Measurements from ENCODE around the gene ZNF341. TPM values are rescaled to one million over a fixed set of nuclear protein-coding genes. Genes with fewer than 3 reads are reported as not detected.

Gene ZNF341
- polyA plus RNA-seq, 1 donor (not counting 4 experiments of a cell fraction or from before 2014, with no cell fraction given), result 1.7 TPM

GRCh38 chr20:33783818-33784217 is 52.0 kb downstream of the ZNF341 start:
- no peaks in the 10 kb centered on the region for H3K9me3 ChIP-seq (ENCODE audit: control insufficient read depth, low read depth, low read length)
- H3K9ac ChIP-seq (ENCODE audit: control insufficient read depth, extremely low read depth, insufficient read depth, low read length), result no peak overlapping the region
- H3K4me3 ChIP-seq (ENCODE audit: control insufficient read depth in 2 of 3, extremely low read depth in 1 of 3, insufficient read depth in 2 of 3, low read depth in 1 of 3, low read length in 3 of 3), result no peak overlapping the region
- no peaks in the 10 kb centered on the region for H4K20me1 ChIP-seq (ENCODE audit: control insufficient read depth, extremely low read depth, insufficient read depth, low read length)
- DNase-seq (ENCODE audit: low read depth, low spot score) (no peak), FAIRE-seq (no peak)
- no peaks in the 10 kb centered on the region for H3K36me3 ChIP-seq (ENCODE audit: control insufficient read depth in 2 of 2, extremely low read depth in 1 of 2, insufficient read depth in 2 of 2, low read length in 2 of 2)
- no peak overlapping the region for H2AFZ ChIP-seq (ENCODE audit: control insufficient read depth, low read length)
- TF ChIP-seq EZH2 (IDR thresholded peaks at IDR 0.05; ENCODE audit: low read length) (no peak), CTCF (optimal IDR thresholded peaks at IDR 0.05 in 1 of 3, IDR thresholded peaks at IDR 0.05 in 1 of 3, conservative IDR thresholded peaks at IDR 0.05 in 1 of 3; ENCODE audit: extremely low read depth in 1 of 3, insufficient read depth in 2 of 3, low read length in 3 of 3) (no peak)
- no peak overlapping the region for H3K27ac ChIP-seq (ENCODE audit: control insufficient read depth, insufficient read depth, low read length)
- no peaks in the 10 kb centered on the region for H3K9me1 ChIP-seq (ENCODE audit: control insufficient read depth, extremely low read depth, insufficient read depth, low read length)
- no peak overlapping the region for H3K4me2 ChIP-seq (ENCODE audit: control insufficient read depth, extremely low read depth, insufficient read depth, low read depth, low read length)
- H3K4me1 ChIP-seq (ENCODE audit: control insufficient read depth, extremely low read depth, insufficient read depth, low read length), result peaks cover 2% of the 10 kb centered on the region
- no peaks in the 10 kb centered on the region for H3K27me3 ChIP-seq (ENCODE audit: control insufficient read depth, extremely low read depth, insufficient read depth, low read length)
- dilution Hi-C loops (cut with MboI; ENCODE audit: extremely low pct_ligation_motif_present, low sequenced_read_pairs), result no loop called here
- no peaks in the 10 kb centered on the region for H3K79me2 ChIP-seq (ENCODE audit: control insufficient read depth, insufficient read depth, low read length)

GRCh38 chr20:33784225-33784624 is 52.4 kb downstream of the ZNF341 start:
- Histone ChIP-seq H3K36me3 (ENCODE audit: control insufficient read depth in 2 of 2, extremely low read depth in 1 of 2, insufficient read depth in 2 of 2, low read length in 2 of 2) (no peaks in the 10 kb centered on the region), H3K27ac (ENCODE audit: control insufficient read depth, insufficient read depth, low read length) (no peak overlapping the region), H3K4me3 (ENCODE audit: control insufficient read depth in 2 of 3, extremely low read depth in 1 of 3, insufficient read depth in 2 of 3, low read depth in 1 of 3, low read length in 3 of 3) (no peak overlapping the region), H2AFZ (ENCODE audit: control insufficient read depth, low read length) (no peak overlapping the region), H3K9me3 (ENCODE audit: control insufficient read depth, low read depth, low read length) (no peaks in the 10 kb centered on the region), H3K4me1 (ENCODE audit: control insufficient read depth, extremely low read depth, insufficient read depth, low read length) (peaks cover 4% of the 10 kb centered on the region), H3K79me2 (ENCODE audit: control insufficient read depth, insufficient read depth, low read length) (no peaks in the 10 kb centered on the region), H3K9ac (ENCODE audit: control insufficient read depth, extremely low read depth, insufficient read depth, low read length) (no peak overlapping the region), H4K20me1 (ENCODE audit: control insufficient read depth, extremely low read depth, insufficient read depth, low read length) (no peaks in the 10 kb centered on the region), H3K27me3 (ENCODE audit: control insufficient read depth, extremely low read depth, insufficient read depth, low read length) (no peaks in the 10 kb centered on the region), H3K4me2 (ENCODE audit: control insufficient read depth, extremely low read depth, insufficient read depth, low read depth, low read length) (no peak overlapping the region), H3K9me1 (ENCODE audit: control insufficient read depth, extremely low read depth, insufficient read depth, low read length) (no peaks in the 10 kb centered on the region)
- TF ChIP-seq EZH2 (IDR thresholded peaks at IDR 0.05; ENCODE audit: low read length) (no peak), CTCF (optimal IDR thresholded peaks at IDR 0.05 in 1 of 3, IDR thresholded peaks at IDR 0.05 in 1 of 3, conservative IDR thresholded peaks at IDR 0.05 in 1 of 3; ENCODE audit: extremely low read depth in 1 of 3, insufficient read depth in 2 of 3, low read length in 3 of 3) (no peak)
- DNase-seq (ENCODE audit: low read depth, low spot score) (no peak), FAIRE-seq (no peak)
- dilution Hi-C loops (cut with MboI; ENCODE audit: extremely low pct_ligation_motif_present, low sequenced_read_pairs), result no loop called here

All from keratinocyte (primary cell).